HG02759 (cell line): ENCODE measurements around the gene SCARF2.
"Not testable (repeated sequence)": the region's sequence is repeated elsewhere in the genome, so short reads cannot be mapped to it uniquely, and the experiment has no call there.

Experiments used
- ATAC-seq: cut with Tn5 transposase; IDR thresholded peaks from one replicate; pipeline ENCODE4 v1.9.1; 2021; ENCODE audit warnings: mild to moderate bottlenecking, moderate library complexity; ENCODE audit not compliant: unreplicated experiment

Gene SCARF2

DNA sequence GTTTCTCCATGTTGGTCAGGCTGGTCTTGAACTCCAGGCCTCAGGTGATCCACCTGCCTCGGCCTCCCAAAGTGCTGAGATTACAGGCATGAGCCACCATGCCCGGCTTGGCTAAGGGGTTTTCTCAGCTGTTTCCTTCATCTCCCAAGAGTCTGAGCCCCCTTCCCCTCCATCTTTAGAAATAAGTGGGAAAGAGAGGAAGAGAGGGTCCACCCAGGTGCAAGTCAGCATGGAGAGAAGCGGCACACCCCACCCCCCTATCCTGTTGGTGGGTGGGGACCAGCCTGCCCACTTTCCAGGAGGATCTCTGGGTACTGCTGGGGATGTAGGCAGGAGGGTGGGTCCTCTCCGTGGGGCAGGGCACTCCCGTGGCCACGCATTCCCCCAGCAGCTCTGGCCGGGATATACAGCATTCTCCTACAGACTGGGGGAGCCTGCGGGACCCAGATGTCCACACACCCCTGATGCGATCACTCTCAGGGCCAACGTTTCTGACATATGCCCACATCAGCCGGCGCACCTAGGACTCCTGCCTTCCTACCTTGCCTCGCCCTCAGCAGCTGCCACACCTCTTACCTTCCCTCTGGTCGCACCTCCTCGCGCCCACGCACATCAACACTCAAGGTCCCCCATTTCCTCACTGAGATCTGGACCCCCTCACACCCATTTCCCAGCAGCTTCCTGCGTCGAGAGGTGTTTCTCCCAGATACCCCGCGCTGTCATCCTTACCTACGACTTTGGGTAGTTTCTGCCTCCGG lies 8.9 kb downstream of the SCARF2 start:
- no peak for ATAC-seq

DNA sequence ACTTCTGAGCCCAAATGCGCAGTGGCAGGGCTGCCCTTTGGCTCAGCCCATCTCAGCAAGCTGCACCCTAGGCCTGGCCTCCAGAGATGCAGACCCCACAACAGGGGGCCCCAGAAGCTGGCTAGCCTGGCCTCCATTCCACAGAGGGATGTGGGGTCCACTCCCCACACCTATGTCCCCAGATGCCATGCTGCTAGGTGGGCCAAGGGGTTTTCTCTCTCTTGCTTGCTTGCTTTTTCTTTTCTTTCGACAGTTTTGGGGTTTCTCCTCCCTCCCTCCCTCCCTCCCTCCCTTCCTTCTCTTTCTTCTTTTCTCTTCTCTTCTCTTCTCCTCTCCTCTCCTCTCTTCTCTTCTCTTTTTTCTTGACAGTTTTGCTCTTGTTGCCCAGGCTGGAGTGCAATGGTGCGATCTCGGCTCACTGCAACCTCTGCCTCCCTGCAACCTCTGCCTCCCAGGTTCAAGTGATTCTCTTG lies 9.6 kb downstream of the SCARF2 start:
- ATAC-seq: no peak

DNA sequence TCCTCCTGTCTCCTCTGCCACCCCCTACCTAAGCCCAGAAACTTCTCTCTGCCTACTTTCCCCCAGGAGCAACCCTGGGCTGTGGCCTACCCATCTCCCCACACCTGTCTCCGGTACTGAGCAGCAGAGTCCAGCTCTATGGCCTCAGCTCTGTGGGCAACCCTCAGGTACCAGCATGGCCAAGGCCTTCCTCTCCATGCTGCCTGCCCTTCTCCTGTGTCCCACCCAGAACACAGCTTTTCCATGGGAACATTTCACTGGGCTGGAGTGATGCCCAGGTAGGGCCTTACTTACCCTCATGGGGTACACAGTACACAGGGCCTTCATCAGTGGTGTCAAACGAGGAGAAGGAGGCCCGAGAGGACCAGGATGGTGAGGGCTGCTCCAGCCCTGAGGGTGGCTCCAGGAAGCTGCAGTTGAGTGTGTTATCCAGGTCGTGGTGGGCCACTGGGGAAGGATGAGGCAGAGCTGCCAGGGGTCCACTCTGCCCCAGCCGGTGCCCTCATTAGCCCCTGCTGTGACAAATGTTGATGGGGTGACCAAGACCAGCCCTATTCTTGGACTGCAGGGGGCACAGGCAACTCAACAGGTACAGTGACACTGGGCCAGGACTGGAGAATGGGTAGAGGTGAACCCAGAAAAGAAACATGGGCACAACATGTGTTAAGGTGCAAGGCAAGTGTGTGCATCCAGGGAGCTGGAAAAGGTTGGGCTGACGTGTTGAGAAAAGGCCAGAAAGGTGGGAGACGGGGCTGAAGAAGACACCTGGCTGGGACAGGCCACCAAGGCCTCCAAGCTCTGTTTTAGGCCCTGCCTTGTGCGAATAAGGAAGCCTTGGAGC lies 10.3 kb downstream of the SCARF2 start:
- ATAC-seq: no peak

DNA sequence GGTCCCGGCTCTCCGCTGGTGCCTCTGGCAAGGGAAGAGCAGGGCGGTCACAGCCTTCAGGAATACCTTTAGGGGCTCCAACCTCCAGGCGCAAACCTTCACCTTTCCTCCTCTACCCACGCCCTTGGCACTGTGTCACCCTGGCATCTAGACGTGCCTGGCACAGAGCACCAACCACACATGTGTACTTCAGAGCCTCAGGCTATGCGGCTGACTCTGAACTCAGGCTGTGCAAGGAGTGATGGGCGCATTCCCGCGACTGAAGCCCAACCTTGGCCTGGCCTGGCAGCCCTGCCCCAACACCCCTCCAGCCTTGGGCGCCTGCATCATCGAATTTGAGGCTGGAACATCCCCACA lies 11.4 kb downstream of the SCARF2 start:
- ATAC-seq: no peak

DNA sequence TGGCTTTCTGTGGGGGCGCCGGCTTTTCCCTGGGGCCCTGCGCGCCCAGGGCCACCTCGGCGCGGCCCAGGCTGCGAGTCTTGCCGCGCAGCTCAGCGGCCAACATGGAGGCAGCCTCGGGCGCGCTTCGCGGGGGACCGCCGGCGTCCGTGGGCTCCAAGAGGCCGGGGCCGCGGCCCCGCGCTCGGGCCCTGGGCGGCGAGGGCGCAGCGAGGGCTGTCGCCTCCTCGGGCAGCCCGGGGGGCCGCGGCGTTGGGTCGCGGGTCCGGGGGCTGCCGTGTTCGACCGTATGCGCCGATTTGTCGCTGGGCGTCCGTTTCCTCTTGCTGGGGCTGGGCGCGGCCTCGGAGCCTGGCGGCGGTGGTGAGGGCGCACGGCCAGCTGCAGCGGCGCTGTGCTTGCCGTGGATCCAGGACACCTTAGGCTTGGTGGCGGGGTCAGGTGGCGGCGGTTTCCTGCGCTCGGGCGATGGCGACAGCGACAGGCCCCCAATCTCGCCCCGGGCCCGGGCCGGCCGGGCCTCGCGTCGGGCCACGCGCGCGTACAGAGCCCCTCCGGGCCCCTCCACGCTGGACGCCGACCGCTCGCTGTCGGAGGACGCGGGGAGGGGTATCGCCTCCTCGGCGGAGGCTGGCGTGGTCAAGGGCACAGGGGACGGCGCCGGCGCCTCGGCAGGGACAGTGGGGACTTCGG lies 11.9 kb downstream of the SCARF2 start:
- ATAC-seq: no peak

DNA sequence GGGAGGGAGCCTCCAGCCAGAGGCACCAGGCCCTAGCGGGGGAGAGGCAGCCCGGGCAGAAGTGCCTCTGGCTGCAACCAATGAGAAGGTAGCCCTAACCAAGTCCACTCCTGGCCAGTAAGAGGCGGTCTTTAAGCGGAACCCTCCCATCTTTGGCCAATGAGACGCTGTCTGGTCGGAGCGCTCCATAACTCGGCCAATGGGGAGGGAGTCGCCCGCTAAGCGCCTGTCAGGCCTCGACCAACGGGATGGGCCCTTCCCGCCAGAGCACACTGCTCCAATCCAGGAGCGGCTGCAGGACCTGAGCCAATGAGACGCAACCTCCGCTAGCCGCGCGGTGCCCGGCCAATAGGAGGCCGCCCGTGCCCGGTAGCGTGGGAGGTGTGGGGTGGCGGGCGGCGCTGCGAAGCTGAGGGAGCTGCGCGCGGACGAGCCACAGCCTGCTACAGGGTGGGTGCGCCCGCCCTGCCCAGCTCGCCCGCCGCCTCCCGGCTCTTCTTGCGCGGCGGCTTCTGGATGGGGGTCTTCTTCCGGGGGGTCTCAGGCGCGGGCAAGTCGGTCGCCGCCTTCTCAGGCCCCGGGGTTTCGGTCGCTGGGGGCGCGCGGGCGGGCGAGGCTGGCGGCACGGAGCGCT lies 12.6 kb downstream of the SCARF2 start:
- no peak for ATAC-seq

DNA sequence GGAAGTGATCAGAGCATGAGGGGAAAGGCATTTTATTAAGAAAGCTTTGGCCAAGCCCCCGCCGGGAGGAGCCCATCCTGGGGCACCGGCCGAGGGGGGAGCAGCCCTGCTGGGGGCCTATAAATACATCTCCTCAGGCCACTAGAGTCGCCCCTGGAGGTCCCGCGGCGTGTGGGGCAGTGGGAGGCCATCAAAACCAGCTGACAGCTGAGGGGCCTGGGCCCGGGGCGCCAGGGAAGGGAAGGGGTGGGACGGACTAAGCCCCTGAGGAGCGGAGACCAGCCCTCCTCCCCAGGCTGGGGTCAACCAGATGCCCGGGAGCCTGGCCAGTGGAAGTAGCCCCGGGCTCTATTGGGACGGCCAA lies 13.1 kb downstream of the SCARF2 start:
- ATAC-seq: no peak

DNA sequence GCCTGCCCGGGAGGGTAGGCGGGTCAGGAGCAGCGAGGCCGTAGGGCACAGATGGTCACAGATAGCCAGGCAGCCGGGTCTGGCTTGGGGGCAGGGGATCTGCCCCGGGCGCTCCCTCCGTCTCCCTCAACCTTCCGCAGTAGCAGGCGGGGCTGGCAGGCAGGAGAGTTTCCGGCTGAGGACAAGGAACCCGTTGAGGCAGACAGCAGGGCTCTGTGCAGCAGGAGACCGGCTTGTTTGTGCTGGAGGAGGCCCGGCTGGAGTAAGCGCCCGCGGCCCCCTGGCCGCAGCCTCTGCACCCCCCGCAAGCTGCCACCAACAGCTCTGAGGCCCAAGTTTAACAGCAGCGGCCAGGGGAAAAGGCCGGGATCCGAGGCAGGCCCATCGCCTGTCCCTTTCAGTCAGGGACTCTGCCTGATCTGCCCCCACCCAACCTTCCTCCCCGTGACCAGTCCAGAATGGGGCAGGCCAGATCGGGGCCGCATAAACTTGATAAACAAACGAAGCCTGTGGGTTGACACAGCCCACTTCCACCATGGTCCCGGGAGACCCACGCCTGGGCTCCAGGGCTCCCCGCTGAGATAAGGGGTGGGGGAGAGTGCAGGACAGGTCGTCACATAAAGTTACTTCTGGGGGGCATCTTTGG lies 13.6 kb downstream of the SCARF2 start:
- no peak for ATAC-seq

DNA sequence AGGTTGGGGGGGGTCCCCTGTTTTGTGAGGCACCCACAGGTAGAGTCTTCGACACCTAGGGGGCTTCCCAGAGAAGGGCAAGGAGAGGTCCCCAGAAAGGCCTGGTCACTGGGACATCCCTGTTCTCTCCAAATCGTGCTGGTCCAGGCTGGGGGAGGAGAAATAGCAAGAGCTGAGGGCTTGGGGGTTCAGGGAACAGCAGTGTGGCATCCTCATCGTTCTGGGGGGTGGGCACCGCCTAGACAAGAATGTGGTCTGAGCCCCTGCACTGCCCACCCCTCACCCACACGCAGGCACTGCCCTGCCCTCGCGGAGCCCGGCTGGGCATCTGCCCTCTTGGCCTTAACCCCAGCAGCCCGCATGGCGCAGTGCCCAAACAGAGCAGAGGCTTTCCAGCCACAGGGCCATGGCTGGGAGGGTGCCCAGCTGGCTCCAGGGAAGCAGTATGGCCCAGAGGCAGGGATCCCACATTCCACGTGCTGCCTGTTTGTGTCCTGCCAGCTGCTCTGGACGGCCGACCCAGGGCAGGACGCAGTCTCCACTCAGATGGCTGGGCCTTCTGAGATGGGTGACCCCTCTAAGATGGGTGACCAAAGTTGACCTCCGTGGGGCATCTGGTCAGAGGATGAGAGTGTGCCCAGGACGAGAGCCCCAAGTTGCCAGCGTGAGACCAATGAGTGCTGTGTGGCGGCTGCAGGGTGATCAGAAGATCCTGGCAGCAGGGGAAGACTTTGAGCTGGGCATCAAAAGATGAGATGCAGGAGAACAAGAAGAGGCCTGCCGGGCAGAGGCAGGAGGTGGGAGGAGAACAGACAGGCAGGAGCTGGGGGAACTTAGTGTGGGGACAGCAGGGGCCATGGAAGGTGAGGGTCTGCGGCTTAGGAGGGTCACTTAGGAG lies 14.4 kb downstream of the SCARF2 start:
- no peak for ATAC-seq

DNA sequence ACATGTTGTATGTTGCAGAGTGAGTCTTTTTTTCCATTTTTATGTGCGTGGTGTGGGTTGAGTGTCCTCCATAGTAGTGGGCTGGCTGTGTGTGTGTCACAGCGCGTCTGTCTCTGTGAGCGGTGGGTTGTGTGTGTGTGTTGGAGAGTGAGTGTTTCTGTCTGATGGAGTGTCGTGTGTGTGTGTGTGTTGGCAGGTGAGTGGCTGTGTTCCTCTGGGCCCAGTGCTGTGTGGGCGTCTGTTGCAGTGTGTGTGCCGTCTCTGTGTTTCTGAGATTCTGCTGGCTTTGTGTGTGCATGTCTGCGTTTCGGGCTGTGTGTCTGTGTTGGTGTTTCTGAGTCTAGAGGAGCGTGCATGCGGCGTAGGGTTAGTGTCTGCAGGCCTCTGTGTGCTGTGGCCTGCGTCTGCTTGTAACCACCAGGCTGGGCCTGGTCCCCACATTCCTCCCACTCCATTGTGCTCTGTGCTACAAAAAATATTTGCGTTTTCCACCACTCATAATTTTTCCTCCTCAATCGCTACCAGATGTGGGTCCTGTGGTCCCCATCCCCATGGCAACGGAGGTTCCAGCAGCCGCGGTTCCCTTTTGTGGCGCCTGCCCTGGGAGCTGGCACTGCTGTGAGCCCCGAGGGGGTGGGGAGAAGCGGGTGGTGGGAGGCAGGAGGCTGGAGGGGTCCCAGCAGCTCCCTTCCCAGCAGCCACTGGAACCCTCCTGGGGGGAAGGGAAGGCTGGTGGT lies 15.2 kb downstream of the SCARF2 start:
- no peak for ATAC-seq

DNA sequence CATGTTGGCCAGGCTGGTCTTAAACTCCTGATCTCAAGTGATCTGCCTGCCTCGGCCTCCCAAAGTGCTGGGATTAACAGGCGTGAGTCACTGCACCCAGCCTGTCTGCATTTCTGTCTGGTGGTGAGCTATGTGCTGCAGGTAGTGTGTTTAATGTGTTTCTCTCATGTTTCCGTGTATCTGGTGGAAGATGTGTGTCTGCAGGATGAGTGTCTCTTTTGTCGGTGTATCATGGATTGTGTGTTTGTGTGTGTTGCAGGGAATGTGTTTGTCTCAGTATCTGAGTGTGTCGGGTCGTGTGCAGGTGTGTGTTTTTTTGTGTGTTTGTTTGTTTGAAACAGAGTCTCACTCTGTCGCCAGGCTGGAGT lies 16.1 kb downstream of the SCARF2 start:
- no peak for ATAC-seq

DNA sequence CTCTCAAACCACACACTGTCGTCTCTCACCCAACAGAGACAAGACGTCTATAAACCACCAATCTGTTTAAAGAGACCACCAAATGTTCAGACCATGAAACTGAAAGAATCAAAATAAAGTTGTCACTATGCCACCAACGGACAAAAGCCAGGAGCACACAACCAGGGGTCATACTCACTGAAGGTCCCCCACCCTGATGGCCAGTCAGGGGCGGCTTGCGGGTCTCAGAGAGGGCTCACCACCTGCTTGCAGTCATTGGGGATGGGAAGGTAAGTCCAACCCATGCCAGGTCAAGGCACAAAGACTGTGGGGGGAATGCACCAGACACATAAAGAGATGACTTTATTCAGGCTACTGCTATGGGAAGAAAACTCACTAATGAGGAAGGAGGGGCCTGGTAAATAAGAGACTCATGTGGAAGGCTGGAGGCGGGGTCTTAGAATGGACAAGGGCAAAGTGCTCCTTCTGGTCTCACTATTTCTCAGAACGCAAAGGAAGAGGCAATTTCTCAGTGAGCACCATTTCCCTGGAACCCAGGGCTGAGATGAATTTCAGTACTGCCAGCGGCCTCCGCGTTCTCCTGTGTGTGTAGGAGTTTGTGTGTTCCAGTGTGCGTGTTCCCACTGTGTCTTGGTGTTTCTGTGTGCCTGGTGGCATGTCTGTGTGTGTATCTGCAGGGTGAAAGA lies 17.3 kb downstream of the SCARF2 start:
- no peak for ATAC-seq

DNA sequence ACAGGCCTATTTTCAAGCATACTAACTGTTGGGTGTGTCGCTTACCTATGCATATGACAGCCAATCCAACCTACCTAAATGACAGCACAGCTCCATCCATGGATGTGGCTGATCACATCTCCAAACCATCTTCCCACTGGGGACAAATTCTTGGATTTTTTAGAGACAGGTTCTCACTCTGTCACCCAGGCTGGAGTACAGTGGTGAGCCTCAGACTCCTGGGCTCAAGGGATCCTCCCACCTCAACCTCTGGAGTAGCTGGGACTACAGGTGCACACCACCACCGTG lies 18.0 kb downstream of the SCARF2 start:
- ATAC-seq: no peak

DNA sequence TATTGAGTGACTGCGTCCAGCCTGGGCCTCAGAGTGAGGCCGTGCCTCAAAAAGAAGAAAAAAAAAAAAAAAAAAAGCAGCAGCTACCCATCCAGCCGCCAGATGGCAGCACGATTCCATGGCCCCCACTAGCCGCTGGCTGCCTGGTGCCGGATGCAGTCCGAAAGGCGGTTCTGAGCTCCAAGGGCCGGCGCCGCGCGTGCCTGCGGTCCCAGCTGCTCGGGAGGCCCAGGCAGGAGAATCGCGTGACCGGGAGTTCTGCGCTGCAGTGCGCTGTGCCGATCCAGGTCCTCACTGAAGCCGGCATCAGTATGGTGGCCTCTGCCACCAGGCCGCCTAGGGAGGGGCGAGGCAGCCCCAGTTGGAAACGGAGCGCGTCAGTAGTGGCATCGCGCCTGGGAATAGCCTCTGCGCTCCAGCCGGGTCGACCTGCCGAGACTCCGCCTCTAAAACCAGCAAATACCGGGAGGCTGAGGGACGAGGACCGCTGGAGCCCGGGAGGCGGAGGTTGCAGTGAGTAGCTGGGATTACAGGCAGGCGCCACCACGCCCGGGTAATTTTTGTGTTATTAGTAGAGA lies 19.3 kb downstream of the SCARF2 start:
- ATAC-seq: no peak

DNA sequence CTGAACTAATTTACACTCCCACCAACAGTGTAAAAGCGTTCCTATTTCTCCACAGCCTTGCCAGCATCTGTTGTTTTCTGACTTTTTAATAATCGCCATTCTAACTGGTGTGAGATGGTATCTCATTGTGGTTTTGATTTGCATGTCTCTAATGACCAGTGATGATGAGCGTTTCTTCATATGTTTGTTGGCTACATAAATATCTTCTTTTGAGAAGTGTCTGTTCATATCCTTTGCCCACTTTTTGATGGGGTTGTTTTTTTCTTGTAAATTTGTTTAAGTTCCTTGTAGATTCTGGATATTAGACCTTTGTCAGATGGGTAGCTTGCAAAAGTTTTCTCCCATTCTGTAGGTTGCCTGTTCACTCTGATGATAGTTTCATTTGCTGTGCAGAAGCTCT lies 21.9 kb downstream of the SCARF2 start:
- ATAC-seq: not testable (repeated sequence)

DNA sequence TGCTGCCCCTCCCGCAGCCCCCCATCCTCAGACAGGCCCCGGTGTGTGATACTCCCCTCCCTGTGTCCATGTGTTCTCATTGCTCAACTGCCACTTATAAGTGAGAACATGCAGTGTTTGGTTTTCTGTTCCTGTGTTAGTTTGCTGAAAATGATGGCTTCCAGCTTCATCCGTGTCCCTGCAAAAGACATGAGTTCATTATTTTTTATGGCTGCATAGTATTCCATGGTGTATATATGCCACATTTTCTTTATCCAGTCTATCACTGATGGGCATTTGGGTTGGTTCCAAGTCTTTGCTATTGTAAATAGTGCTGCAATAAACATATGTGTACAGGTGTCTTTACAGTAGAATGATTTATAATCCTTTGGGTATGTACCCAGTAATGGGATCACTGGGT lies 22.4 kb downstream of the SCARF2 start:
- not testable (repeated sequence) for ATAC-seq

DNA sequence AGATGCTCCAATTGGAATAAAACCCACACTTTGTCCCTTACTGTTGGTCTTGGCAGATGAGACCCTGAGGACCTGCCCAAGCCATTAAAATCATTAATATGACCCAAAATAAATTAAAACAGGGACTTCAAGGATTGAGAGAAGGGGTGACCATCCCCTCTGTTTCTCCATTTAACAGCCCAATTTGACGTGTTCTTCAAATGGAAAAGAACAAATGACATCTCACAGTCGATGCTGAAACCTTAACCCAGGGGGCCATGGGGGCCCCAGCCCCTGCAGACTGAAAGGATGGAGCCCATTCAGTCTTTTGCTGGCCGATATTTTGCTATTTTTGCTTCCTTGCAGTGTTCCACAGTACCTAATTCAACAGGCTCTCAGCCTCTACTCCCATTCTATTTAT lies 23.2 kb downstream of the SCARF2 start:
- ATAC-seq: no peak

DNA sequence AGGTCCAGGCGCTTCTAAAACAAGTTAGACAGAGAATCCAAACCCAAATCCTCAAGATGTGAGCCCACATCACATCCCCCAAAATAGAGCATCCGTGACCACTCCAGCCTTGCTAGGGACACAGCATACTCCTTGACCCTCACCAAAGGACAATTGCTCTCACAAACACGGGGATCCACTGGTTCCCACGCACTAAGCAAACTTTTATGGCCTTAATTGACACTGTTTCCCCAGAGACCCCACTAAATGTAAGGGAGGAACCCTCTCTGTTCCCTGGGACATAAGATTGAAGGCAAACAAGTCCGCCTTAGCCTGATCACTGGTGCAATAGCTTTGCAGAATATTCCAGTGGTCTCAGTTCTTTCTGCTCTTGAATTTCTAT lies 23.6 kb downstream of the SCARF2 start:
- no peak for ATAC-seq
